Stimulated activated CD4-positive, alpha-beta T cell treated with anti-CD3 and anti-CD28 coated beads, Interleukin-4, amount 100 ng/mL, for 1 hour (primary cell): ENCODE data around the gene GALNT18.

ENCODE experiments used
- DNase-seq: peaks from one replicate; pipeline ENCODE4 v3.0.0-alpha.2; 2020

Gene GALNT18

GRCh38 chr11:11624204-11624603 lies 2.4 kb upstream of the GALNT18 start:
- no peak for DNase-seq

DNA sequence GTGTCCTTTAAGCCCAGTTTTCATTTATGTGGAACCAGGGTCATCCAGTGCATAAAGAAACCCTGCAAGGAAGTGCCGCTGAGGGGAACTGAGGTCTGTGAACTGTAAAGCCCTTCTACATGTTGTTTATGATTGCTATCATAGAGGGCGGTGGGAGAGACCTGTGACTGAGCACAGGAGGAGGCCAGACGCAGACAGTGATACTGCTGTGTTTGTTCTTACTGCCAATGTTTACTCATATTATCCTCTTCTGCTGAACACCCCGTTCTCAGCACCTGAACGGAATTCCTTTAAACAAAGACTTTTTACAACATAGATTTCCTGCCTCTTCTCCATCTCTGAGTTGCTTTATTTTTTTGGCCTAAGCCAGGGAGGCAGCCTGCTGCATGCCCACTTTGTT lies 967 bp upstream of the GALNT18 start:
- no peak for DNase-seq

GRCh38 chr11:11622340-11622706 lies 518 bp upstream of the GALNT18 start:
- DNase-seq, result no peak

DNA sequence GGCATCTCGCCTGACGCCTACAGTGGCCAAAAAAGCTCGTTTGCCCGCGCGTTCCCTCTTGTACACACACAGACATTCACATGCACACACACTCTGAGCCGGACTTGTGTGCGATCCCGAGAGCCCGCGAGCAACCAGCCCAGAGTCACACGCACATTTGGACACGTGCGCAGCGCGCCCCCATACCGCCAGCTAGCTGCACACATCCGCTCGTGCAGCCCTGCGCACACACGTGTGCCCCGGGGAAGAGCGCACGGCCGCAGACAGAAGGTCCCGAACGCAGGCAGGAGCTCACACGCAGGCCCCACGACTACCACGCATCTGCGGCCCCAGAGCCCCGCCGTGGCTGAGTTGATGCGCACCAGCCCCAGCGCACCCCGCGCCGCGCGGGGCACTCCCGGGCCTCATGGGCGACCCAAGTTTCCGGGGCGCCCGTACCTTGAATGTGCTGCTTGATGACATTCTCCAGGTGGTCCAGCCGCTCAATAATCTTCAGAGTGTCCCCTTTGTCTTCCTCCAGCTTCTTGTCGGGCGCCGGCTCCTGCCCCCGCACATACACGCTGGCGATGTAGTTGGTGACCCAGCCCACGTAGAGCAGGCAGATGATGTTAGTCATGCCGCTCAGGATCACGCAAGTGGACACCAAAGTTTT lies 758 bp downstream of the GALNT18 start:
- peak; percentile 15 for DNase-seq

- no peak for DNase-seq
Measured at GRCh38 chr11:11620173-11620920, 1.5 kb downstream of the GALNT18 start.

DNA sequence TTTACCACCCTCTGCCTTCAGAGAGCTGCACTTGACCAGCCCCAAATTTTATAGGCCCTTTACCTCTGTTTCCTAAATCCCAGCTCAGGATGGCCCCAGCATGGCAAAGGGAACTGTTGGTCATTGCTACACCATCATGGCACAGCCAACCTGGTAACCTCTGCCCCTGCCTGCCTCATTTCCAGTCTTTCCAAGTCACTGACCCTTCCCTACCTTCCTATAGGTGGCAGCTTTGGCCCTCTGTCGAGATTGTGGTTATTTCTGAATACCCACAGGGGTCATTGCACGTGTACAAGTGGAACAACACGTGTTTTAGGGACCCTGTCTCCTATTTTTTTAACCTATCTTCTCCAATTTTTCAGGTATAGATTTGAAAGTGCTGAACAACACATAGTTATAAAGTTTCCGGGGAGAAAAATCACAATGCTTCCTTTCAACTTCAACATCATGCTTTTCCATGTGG lies 2.8 kb downstream of the GALNT18 start:
- no peak for DNase-seq

GRCh38 chr11:11615086-11615485 lies 6.7 kb downstream of the GALNT18 start:
- DNase-seq, result no peak

DNA sequence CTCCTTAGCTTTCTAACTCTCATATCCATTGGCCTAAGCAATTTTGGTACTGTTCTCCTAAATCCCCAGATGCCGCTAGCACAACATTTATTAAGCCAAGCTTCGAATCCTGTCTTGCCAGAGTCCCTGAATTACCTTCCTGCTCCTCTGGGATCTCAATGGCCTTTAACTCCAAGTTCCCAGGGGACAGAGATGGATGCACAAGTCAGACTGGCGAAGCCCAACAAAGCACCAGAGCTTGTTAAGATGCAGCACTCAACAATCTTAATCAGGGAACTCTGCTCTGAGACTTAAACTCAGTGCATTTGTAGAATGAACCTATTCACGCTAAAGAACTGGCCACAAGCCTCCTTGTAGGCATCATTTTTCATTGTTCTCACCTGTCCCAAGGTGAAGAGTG lies 9.4 kb downstream of the GALNT18 start:
- no peak for DNase-seq

DNA sequence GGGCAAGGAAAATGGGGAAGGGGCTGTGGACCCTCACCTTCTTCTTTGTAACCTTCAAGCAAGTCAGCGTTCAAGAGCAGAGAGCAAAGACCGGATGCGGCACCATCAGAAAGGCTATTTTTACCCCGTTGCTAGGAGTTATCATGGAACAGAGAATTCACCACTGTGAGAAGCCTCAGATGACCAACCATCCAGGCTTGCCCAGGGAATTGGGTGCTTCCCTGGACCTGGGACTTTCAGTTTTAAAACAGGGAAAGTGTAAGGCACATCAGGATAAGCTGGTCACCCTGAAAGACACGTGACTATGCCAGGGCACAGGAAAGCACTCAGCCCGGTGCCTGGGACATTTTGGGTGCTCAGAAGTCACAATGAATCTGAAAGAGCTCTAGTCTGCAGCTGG lies 10.4 kb downstream of the GALNT18 start:
- DNase-seq, result no peak

GRCh38 chr11:11608783-11609232 lies 13.0 kb downstream of the GALNT18 start:
- DNase-seq, result no peak

DNA sequence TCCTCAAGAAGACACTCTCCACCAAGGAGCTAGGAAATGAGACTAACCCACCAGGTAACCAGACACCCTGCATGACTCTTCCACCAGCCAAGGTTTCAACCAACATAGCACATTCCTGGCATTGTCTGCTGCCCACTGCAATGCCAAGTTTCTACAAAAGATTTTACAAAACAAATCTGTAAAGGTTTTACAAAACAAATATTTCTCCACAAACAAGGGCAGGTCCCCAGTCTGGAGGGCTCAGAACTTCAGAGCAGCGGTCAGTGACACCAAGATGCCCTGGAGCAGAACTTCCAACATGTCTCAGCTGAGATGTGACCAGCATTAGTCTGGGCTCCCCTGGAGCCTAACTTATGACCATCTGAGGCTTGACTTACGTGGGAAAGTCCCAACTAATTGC lies 14.0 kb downstream of the GALNT18 start:
- DNase-seq, result no peak

- no peak for DNase-seq
Measured at GRCh38 chr11:11605821-11606450, 15.9 kb downstream of the GALNT18 start.

DNA sequence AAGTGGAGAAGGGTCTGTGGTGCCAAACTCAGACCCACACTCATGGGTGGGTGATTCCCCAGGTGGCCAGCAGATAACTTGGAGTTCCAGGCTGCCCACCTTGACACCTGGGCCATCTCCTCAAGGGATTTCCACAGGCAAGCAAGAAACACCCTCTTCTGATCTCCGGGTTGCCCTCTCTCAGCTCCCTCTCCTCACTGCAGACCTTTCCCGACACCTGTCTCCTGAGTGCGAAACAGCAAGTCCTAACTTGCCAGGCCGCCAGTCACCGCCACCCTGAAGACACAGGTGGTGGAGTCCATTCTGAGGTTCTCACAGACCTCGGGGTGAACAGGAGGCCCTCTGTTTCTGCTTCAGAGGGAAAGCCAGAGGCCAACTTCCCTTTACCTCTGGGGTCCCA lies 16.6 kb downstream of the GALNT18 start:
- DNase-seq, result no peak

- no peak for DNase-seq
Measured at GRCh38 chr11:11604370-11604990, 17.3 kb downstream of the GALNT18 start.

DNA sequence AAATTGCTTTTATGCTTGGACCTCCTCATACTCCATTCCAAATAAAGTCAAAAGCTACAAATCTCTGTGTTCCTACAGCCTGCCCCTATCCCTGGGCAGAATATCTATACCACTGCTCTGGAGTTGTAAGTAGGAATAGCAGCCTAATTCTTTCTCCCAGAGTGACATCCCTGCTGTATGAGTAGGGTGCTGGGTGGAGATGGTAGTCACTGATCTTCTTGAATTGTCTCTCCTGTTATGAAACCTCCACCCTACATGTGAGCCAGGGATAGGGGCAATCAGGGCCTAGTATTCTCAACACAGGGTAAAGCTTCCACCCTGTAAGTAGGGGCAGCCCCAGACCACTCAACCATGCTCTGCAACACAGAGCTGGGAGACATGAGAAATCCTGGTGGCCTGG lies 19.8 kb downstream of the GALNT18 start:
- no peak for DNase-seq

- DNase-seq, result no peak
Measured at GRCh38 chr11:11600288-11600687, 21.5 kb downstream of the GALNT18 start.

DNA sequence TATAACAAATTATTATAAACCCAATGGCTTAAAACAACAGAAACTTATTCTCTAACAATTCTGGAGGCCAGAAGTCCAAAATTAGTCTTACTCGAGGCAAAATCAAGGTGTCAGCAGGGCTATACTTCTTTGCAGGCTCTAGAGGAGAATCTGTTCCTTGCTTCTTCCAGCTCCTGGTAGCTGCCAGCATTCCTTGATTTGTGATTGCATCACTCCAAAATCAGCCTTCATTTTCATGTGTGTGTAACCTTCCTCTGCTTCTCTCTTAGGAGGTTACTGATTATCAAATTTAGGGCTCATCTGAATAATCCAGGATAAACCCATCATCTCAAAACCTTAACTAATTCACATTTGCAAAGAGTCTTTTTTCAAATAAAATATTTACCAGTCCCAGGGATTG lies 23.6 kb downstream of the GALNT18 start:
- DNase-seq, result no peak

- no peak for DNase-seq
Measured at GRCh38 chr11:11594162-11594561, 27.6 kb downstream of the GALNT18 start.

DNA sequence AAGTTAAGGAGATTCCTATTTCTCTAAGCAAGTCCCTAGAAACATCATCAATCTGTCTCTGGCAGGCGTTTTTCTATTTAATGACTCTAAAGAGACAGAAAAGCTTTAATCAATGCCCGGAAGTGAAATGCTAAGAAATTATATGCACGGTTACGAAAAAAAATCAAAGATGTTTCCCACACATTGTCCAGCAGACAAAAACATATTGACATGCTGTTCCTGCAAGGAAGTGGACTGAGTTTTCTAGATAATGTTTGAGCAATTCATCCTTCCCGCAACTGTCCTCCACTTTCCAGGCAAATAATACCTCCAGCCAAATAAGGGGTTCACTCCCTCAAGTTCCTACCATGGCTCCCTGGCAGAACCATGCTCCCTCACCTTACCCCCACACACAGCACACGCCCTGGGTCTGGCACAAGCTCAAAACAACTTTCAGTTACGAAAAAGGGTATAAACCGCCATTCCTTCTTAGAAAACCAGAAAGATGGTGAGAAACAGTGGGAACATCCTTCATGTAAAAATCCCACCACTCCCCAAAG lies 29.6 kb downstream of the GALNT18 start:
- no peak for DNase-seq

- no peak for DNase-seq
Measured at GRCh38 chr11:11589437-11589836, 32.4 kb downstream of the GALNT18 start.

DNA sequence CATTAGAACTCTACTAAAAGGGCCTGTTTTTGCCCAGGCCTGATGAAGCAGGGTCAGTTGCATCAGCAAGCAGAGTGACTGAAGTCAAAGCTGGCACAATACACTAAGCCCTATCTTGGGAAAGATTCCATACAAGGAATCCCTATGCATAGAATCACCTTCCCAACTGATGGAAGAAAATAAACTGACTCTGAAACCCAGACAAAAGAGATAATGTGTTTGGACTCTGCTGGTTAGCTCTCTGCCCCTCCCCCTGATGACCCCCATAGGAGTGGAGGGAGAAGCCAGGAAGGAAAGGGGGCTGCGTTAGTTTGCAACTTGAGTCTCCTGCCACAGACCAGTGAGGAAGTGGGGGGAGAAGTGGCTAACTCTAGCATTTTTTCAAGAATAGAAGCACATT lies 32.9 kb downstream of the GALNT18 start:
- no peak for DNase-seq

GRCh38 chr11:11588243-11588642 lies 33.6 kb downstream of the GALNT18 start:
- DNase-seq, result no peak

DNA sequence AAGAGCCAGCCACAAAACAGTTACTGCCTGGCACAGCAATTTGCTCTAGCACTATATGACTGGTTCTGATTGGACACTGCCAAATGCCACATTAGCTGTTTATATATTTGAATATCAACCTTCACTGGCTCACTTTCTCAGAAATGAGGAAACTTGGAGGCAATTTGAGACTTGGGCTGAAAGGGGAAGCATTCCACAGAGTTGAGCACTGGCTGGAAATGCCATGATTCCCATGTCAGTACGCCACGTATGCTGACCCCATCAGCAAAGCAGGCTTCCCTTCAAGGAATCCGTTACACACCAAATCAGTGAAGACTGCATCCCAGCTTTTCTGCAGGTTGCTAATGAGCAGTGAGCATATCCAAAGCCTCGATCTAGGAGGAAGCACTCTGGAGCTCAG lies 34.7 kb downstream of the GALNT18 start:
- no peak for DNase-seq
